ES-I3 (cell line): ENCODE measurements around the gene INPP4B.

Experiments
- H3K36me3 ChIP-seq: 2 replicates; pipeline ENCODE4 v1.6.1; 2013; ENCODE audit warnings: mild to moderate bottlenecking, low read length, control low read depth, moderate library complexity; ENCODE audit not compliant: insufficient read depth
- H3K4me1 ChIP-seq: 2 replicates; pipeline ENCODE4 v1.6.1; 2013; ENCODE audit warnings: mild to moderate bottlenecking, control low read depth, low read length; ENCODE audit not compliant: insufficient read depth
- H3K9ac ChIP-seq: 2 replicates; pipeline ENCODE4 v1.6.1; 2013; ENCODE audit warnings: low read depth, mild to moderate bottlenecking, low read length, moderate library complexity
- H3K9me3 ChIP-seq: 2 replicates; pipeline ENCODE4 v1.6.1; 2013; ENCODE audit warnings: mild to moderate bottlenecking, low read length, moderate library complexity; ENCODE audit not compliant: control insufficient read depth, insufficient read depth

INPP4B gene

GRCh38 chr4:142218726-142219125 lies 627.4 kb downstream of the INPP4B start:
- Histone ChIP-seq H3K36me3 (no peaks in the 10 kb centered on the region), H3K4me1 (no peaks in the 10 kb centered on the region), H3K9ac (no peak overlapping the region), H3K9me3 (no peaks in the 10 kb centered on the region)

DNA sequence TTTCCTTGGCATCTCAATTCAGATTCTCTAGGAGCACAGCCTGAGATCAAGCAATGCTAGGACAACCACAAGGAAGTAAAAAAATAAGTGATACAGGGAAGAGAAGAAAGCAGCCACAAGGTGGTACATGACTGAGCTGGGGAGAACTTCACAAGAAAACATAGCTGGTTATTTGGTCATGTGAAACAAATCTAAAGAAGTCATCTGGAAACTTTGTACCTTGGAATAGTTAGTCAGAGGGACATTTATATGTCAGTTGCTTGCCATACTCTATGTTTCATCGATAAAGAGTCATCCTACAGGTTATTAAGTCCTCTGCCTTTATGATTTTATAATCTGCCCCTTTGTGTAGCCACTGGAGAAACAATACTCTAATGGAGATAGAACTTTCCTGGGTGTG lies 634.7 kb downstream of the INPP4B start:
- Histone ChIP-seq H3K9ac (no peak overlapping the region), H3K4me1 (no peaks in the 10 kb centered on the region), H3K36me3 (no peaks in the 10 kb centered on the region), H3K9me3 (no peaks in the 10 kb centered on the region)

- no peak overlapping the region for H3K9ac ChIP-seq
- no peaks in the 10 kb centered on the region for H3K9me3 ChIP-seq
- no peaks in the 10 kb centered on the region for H3K36me3 ChIP-seq
- peaks cover 6% of the 10 kb centered on the region; the same call in 1 of the 2 replicates for H3K4me1 ChIP-seq
Observed at GRCh38 chr4:142203505-142203904, 642.6 kb downstream of the INPP4B start.

DNA sequence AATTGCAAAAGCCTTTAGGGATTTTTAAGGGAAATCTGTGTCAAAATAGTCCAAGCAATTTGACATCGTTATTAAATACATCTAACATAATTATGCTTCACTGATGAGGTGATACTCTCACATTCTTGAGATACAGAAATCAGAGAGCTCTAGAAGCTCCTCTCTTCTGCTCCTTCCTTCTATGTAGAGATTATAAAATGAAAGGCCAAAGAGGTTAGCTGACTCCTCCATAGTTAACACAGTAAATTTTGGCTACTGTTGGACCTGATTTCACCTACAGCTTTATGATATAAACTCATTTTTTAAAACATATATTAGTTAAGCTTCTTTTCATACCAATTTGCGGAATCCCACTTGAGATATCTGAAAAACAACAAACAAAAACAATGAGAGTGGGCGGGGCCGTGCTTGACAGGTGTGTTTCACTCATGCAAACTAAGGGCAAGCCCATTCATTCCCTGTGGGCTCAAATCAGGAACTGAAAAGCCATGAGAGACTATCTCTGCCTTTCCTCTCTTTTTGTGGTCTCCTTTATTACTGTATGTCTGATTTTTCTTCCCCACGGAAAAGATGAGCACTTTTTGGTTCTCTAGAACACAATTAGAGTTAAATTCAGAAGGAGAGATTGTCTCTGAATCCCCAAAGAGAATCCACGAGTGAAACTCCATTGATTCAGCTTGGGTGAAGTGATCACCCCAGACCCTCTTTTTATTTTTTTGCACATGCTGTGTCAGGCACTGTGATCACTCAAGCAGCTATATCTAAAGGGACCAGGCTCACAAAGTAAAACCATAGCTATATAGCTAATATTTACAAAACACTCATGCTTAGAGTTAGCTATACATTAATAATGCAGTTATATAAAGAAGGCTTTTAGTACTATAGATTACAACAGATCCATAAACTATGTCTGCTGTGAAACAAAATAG lies 643.4 kb downstream of the INPP4B start:
- Histone ChIP-seq H3K4me1 (peaks cover 6% of the 10 kb centered on the region; the same call in 1 of the 2 replicates), H3K9ac (no peak overlapping the region), H3K36me3 (no peaks in the 10 kb centered on the region), H3K9me3 (no peaks in the 10 kb centered on the region)

DNA sequence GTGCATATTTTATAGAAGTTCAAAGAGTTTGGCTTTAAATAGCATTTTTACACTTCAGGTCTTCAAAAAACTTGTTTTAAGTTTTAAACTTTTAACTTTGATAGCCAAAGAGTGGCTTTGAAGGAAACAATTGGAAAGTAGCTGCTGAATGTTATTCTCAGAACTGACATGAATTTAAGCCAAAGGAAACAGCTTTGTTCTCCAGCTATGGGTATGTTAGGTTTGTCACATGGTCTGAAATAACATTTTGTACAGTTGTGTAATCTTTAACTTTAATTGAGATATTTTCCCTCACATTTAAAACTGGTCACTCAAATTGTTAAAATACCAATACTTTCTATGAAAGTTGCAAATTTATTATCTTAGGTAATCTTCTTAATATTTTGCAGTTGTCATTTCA lies 645.1 kb downstream of the INPP4B start:
- Histone ChIP-seq H3K9me3 (no peaks in the 10 kb centered on the region), H3K4me1 (peaks cover 6% of the 10 kb centered on the region; the same call in 1 of the 2 replicates), H3K36me3 (no peaks in the 10 kb centered on the region), H3K9ac (no peak overlapping the region)

- Histone ChIP-seq H3K36me3 (no peaks in the 10 kb centered on the region), H3K4me1 (peaks cover 13% of the 10 kb centered on the region), H3K9ac (no peak overlapping the region), H3K9me3 (no peaks in the 10 kb centered on the region)
Observed at GRCh38 chr4:142194905-142195304, 651.2 kb downstream of the INPP4B start.

DNA sequence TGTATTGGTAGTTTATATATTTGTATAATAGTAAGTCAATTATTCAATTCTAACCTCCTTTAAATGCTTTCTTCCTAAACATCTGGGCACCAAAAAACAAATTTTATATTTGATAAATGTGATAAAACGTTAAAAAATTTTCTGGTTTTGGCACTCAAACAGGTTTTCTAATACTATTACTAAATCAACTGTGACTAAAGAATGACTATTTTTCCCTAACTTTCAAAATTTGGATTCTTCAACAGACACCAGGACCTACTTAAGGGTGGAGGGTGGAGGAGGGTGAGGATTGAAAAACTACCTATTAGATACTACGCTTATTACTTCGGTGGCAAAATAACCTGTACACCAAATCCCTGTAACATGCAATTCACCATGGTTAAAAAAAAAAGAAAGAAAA lies 654.2 kb downstream of the INPP4B start:
- H3K9ac ChIP-seq: no peak overlapping the region
- H3K36me3 ChIP-seq: no peaks in the 10 kb centered on the region
- H3K4me1 ChIP-seq: peaks cover 13% of the 10 kb centered on the region

DNA sequence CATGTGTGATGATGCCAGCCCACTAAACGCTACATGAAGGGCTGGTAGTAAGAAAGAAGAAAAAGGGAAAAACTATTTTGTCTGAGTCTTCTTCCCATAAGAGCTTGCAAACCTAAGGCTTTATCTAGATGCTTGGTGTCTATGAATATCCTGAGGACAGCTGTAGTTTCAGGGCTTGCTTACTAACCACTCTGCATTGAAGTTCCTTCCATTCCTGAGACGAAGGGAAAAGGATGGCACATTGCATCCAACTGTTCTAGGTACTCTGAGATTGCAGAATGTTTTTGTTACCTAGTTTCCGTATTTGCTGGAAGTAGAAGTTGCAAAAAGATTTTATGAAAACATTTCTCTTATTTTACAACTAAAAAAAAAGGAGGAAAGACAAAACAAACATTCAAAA lies 665.1 kb downstream of the INPP4B start:
- H3K9me3 ChIP-seq: no peaks in the 10 kb centered on the region
- H3K36me3 ChIP-seq: no peaks in the 10 kb centered on the region
- H3K4me1 ChIP-seq: no peaks in the 10 kb centered on the region
- no peak overlapping the region for H3K9ac ChIP-seq

More for the DNA sequence above, 654.2 kb downstream of the INPP4B start:
- H3K9me3 ChIP-seq: no peaks in the 10 kb centered on the region

DNA sequence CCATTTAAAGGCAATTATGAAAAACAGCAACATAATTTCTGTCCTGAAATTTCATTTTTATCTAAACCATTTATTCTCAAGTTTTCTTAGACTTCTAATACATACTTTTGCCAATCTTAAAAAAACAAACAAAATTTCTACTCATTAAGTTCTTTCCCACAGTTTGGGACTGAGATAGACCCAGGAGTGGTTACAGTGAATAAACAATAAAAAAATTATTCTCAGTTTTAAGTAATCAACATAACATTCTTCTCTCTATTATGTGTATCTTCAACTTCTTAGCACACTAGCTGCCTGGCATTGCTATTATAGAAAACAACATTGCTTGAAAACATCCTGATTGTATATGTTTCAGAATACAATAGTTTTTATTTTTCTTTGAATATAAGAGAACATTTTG lies 676.9 kb downstream of the INPP4B start:
- Histone ChIP-seq H3K9ac (no peak overlapping the region), H3K36me3 (no peaks in the 10 kb centered on the region), H3K4me1 (no peaks in the 10 kb centered on the region), H3K9me3 (no peaks in the 10 kb centered on the region)

DNA sequence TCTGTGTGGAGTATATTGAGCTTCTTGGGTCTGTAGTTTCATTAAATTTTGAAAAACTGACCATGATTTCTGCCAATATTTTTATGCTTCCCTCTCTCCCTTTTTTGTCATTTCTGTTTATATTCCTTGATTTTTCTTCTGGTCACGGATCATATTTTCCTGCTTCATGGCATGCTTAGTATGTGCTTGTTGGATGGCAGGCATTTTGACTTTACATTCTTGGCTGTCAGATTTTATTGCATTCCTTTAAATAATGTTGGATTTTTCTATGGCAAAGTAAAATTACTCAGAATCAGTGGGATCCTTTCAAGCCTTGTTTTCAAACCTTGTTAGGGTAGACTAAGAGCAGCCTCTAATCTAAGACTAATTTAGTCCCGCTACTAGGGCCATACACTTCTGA lies 677.9 kb downstream of the INPP4B start:
- Histone ChIP-seq H3K9me3 (no peaks in the 10 kb centered on the region), H3K4me1 (no peaks in the 10 kb centered on the region), H3K9ac (no peak overlapping the region), H3K36me3 (no peaks in the 10 kb centered on the region)

DNA sequence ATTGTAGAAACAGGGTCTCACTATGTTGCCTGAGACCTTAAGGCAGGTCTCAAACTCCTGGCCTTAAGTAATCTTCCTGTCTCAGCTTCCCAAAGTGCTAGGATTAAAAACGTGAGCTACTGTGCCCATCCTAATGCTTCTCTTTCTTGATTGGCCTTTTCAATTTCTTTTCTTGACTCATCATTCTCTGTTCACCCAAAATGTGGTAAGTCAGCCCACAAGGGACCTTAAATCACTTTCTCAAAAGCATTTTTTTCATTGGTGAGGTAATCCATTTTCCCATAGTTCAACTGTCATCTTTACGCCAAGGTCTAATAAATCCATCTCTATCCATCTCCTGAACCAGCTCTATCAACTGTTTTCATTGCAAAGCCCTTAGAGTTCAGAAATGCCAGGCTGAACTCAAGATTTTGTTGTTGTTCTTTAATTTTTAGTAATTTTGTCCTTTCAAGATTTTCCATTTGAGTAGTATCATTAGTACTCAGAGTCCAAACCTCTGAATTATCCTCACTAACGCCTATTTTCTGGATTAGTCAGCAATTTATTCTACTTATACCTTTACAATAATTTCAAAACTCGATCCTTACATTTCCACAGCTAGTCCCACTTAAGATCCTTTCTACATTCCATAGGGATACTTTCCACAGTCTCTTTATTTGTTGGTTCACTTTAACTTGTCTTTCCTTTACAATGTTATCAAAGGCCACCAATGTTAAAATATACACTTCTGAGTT lies 681.2 kb downstream of the INPP4B start:
- Histone ChIP-seq H3K4me1 (no peaks in the 10 kb centered on the region), H3K9ac (no peak overlapping the region), H3K36me3 (no peaks in the 10 kb centered on the region)

GRCh38 chr4:142161086-142161485 lies 685.0 kb downstream of the INPP4B start:
- H3K4me1 ChIP-seq: no peaks in the 10 kb centered on the region
- no peaks in the 10 kb centered on the region for H3K36me3 ChIP-seq
- no peaks in the 10 kb centered on the region for H3K9me3 ChIP-seq
- no peak overlapping the region for H3K9ac ChIP-seq

More for the DNA sequence above, 681.2 kb downstream of the INPP4B start:
- H3K9me3 ChIP-seq: no peaks in the 10 kb centered on the region

- H3K9ac ChIP-seq: no peak overlapping the region
- no peaks in the 10 kb centered on the region for H3K4me1 ChIP-seq
- H3K36me3 ChIP-seq: no peaks in the 10 kb centered on the region
- no peaks in the 10 kb centered on the region for H3K9me3 ChIP-seq
Observed at GRCh38 chr4:142160509-142160908, 685.6 kb downstream of the INPP4B start.

GRCh38 chr4:142158980-142159379 lies 687.1 kb downstream of the INPP4B start:
- Histone ChIP-seq H3K9me3 (no peaks in the 10 kb centered on the region), H3K9ac (no peak overlapping the region), H3K36me3 (no peaks in the 10 kb centered on the region)

DNA sequence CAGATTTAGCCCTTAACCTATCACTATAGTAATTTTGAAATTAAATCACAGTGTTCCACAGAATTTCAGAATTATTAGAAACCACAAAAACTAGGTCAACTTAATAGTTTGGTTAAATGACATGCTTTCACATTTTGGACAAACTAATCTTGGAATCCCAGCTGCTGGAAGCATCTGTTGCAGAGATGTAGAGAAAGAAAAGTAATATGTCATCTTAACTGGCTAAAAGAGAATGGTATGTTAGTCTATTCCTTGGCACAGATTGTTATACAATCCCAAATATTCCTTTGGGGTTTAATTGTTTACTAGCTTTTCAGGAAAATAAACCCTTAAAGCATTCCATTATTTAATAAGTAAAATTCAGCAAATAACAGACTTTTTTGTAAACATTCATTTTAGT lies 689.8 kb downstream of the INPP4B start:
- Histone ChIP-seq H3K36me3 (no peaks in the 10 kb centered on the region), H3K9me3 (no peaks in the 10 kb centered on the region), H3K9ac (no peak overlapping the region), H3K4me1 (no peaks in the 10 kb centered on the region)

More at GRCh38 chr4:142158980-142159379, 687.1 kb downstream of the INPP4B start:
- H3K4me1 ChIP-seq: no peaks in the 10 kb centered on the region
